Caco-2 (cell line): ENCODE data around the gene R3HDML. TPM values are rescaled to one million over a fixed set of nuclear protein-coding genes. Genes with fewer than 3 reads are reported as not detected.

Experiments used
- BruUV-seq: library from RNA; stranded (reverse); fragments of 400-500 nt; replicated peaks from 2 replicates; lab custom pipeline; 2021; lab: Mats Ljungman, UMichigan
- CTCF ChIA-PET: fragments of 300-600 bp; sonication (Branson Sonifier 250); formaldehyde crosslinking; loops from one replicate; lab custom pipeline; 2022; ENCODE audit warnings: antibody characterized with exemption; lab: Charles Lee
- POLR2A ChIA-PET: fragments of 300-600 bp; sonication (Branson Sonifier 250); formaldehyde crosslinking; loops from one replicate; lab custom pipeline; 2022; ENCODE audit warnings: antibody characterized with exemption; lab: Charles Lee
- DNase-seq, 2 experiments: peaks; one replicate each; pipeline versions ENCODE4 v3.0.0 to v3.0.0-alpha.2; 2020 to 2022
- H3K27me3 ChIP-seq: replicated peaks from 2 replicates; pipeline ENCODE4 v1.6.0; 2011; ENCODE audit warnings: low read length; ENCODE audit not compliant: control insufficient read depth, insufficient read depth
- H3K36me3 ChIP-seq: 2 replicates; pipeline ENCODE4 v1.5.1; 2011; ENCODE audit warnings: low read length; ENCODE audit not compliant: control insufficient read depth, insufficient read depth
- H3K4me1 ChIP-seq: fragments of 250-450 bp; sonication (Bioruptor Pico); 2 replicates; pipeline ENCODE4 v1.5.1; 2020; ENCODE audit warnings: mild to moderate bottlenecking
- H3K4me3 ChIP-seq: 2 replicates; pipeline ENCODE4 v1.5.1; 2011; ENCODE audit warnings: low read depth, mild to moderate bottlenecking, control low read depth, low read length
- H3K9me3 ChIP-seq: fragments of 250-450 bp; sonication (Bioruptor Pico); 2 replicates; pipeline ENCODE4 v1.5.1; 2020; ENCODE audit warnings: mild to moderate bottlenecking, moderate library complexity
- H3K27ac Mint-ChIP-seq: one replicate; pipeline ENCODE4 v1.8.0; 2022; ENCODE audit warnings: mixed read lengths; ENCODE audit not compliant: unreplicated experiment
- H3K27me3 Mint-ChIP-seq: one replicate; pipeline ENCODE4 v1.8.0; 2022; ENCODE audit warnings: mixed read lengths; ENCODE audit not compliant: insufficient read depth, unreplicated experiment
- H3K36me3 Mint-ChIP-seq: one replicate; pipeline ENCODE4 v1.8.0; 2022; ENCODE audit warnings: mild to moderate bottlenecking, mixed read lengths; ENCODE audit not compliant: insufficient read depth, unreplicated experiment
- H3K4me1 Mint-ChIP-seq: one replicate; pipeline ENCODE4 v1.8.0; 2022; ENCODE audit warnings: low read depth, mixed read lengths; ENCODE audit not compliant: unreplicated experiment
- H3K4me3 Mint-ChIP-seq: one replicate; pipeline ENCODE4 v1.8.0; 2022; ENCODE audit warnings: mild to moderate bottlenecking, moderate library complexity, mixed read lengths; ENCODE audit not compliant: unreplicated experiment
- H3K9me3 Mint-ChIP-seq: one replicate; pipeline ENCODE4 v1.8.0; 2022; ENCODE audit warnings: mixed read lengths; ENCODE audit not compliant: unreplicated experiment
- intact Hi-C: fragments of 100-400 bp; cut with micrococcal nuclease; formaldehyde crosslinking; loops from one replicate; pipeline ENCODE4 v1.10.0; 2022; ENCODE audit not compliant: unreplicated experiment
- total RNA-seq: library from RNA; stranded (reverse); gene quantifications from 2 replicates; pipeline ENCODE4 v1.2.3, GENCODE V29; 2022
- TF ChIP-seq, protein P1 (sequence below), 2 experiments: fragments of 200-600 bp in 1 of 2; IDR thresholded peaks; 1 replicate in 1 of 2; 2 replicates in 1 of 2; pipeline versions ENCODE4 v1.5.1 to v1.8.0; 2011 to 2022; ENCODE audit warnings: antibody characterized with exemption in 1 of 2, control low read depth in 1 of 2, inconsistent platforms in 1 of 2, low read depth in 1 of 2, low read length in 1 of 2, mild to moderate bottlenecking in 1 of 2, moderate library complexity in 1 of 2; ENCODE audit not compliant: insufficient read depth in 1 of 2, severe bottlenecking in 1 of 2, unreplicated experiment in 1 of 2

The R3HDML gene
- total RNA-seq, 1 experiment from 2014 or later = not detected

DNA sequence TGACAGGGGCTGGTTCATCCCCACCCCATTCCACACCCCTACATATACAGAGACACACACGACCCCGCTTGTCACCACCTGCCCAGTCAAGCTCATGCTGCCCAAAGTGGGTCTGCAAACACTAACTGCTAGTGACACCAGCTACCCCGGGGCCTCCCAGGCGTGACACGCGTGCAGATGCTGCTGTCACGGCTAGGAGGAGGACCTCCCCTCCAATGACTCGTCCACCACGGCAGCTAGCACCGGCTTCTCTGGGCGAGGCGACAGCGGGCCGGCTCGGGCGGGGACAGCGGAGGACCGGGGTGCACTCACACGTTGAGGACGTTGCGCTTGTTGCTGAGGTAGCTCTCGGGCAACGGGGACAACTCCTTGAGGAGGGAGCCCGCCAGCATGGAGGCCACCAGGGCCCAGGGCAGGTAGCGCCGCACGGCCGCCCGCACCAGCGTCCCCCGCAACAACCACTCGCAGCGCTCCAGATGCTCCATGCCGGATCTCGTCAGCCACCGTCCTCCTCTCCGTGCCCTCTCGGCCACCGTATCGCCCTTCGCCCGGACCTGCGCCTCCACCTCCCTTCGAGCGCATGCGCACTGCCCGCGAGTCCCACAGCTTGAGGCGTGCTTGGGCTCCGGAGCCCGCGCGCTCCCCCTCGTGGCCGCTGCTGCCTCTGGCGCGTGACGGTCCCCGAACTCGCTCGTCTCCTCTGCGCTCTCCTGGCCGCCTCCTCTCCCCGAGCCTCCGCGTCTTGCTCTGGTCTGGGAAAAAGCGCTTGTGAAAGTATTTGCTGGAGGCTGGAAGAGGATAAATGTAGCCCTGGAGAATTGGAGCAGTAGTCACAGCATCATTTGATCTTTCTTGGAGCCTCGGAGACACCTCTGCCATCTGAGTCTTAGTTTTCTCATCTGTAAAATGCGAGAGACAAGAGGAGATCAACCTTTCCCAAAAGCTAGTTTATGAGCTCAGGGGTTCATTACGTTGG is 25.9 kb upstream of the R3HDML start, which contains the start of gene FITM2:
Gene FITM2 (minus strand): TSS at position 539 of the 976 bp plus-strand sequence. CDS start 54 bp downstream, at position 485.
- POLR2A ChIA-PET = interaction anchor here (0.5 to 1.9 kb wide), 12 partner anchors 8 to 225 kb away, joined by 3 to 8 read pairs (median 4); partner anchors contain the start of gene HNF4A
- TF ChIP-seq, protein P1, sequence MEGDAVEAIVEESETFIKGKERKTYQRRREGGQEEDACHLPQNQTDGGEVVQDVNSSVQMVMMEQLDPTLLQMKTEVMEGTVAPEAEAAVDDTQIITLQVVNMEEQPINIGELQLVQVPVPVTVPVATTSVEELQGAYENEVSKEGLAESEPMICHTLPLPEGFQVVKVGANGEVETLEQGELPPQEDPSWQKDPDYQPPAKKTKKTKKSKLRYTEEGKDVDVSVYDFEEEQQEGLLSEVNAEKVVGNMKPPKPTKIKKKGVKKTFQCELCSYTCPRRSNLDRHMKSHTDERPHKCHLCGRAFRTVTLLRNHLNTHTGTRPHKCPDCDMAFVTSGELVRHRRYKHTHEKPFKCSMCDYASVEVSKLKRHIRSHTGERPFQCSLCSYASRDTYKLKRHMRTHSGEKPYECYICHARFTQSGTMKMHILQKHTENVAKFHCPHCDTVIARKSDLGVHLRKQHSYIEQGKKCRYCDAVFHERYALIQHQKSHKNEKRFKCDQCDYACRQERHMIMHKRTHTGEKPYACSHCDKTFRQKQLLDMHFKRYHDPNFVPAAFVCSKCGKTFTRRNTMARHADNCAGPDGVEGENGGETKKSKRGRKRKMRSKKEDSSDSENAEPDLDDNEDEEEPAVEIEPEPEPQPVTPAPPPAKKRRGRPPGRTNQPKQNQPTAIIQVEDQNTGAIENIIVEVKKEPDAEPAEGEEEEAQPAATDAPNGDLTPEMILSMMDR (IDR thresholded peaks at IDR 0.05; ENCODE audit: insufficient read depth in 1 of 2, low read depth in 1 of 2, low read length in 1 of 2, severe bottlenecking in 1 of 2, unreplicated experiment in 1 of 2) = peak; percentile 100
- peak within 1 kb of the TSS; percentile 48 for H3K27ac Mint-ChIP-seq

DNA sequence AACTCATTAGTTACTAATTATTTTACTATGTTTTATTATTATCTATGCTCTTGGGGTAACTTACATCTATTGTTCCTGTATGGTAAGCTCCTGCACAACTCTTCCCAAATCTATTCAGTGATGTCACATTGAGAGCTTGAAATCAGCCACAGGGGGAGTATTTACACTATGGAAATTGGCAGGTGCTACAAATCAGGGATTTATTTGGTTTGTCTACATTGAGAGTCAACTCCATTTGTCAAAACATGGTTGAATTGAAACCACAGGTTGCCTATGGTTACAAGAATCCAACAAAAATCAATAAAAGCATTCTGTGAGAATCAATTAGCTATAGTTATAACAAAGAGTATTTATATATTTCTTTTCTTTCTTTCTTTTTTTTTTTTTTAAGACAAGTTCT is 22.0 kb upstream of the R3HDML start:
- ChIA-PET CTCF (interaction anchor here (0.6 to 2.0 kb wide), 8 partner anchors 49 to 191 kb away, joined by 3 to 13 read pairs (median 4); no protein-coding TSS in a partner anchor), POLR2A (interaction anchor here (0.7 kb wide), 1 partner anchor 42 kb away, joined by 3 read pairs; no protein-coding TSS in a partner anchor)
- Mint-ChIP-seq H3K27me3 (no peaks in the 10 kb centered on the region), H3K4me1 (peaks cover 7% of the 10 kb centered on the region), H3K27ac (no peak overlapping the region), H3K4me3 (no peak overlapping the region), H3K9me3 (no peaks in the 10 kb centered on the region), H3K36me3 (peaks cover 12% of the 10 kb centered on the region)
- no peaks in the 10 kb centered on the region for H3K9me3 ChIP-seq
- H3K4me1 ChIP-seq = peaks cover 4% of the 10 kb centered on the region
- intact Hi-C loops = loop anchor here (5.0 kb wide), 1 partner anchor 297 kb away; no protein-coding TSS in a partner anchor
- H3K27me3 ChIP-seq = no peaks in the 10 kb centered on the region
- no peak for DNase-seq
- no peaks in the 10 kb centered on the region for H3K36me3 ChIP-seq
- TF ChIP-seq, protein P1 (IDR thresholded peaks at IDR 0.05; ENCODE audit: insufficient read depth in 1 of 2, low read depth in 1 of 2, low read length in 1 of 2, severe bottlenecking in 1 of 2, unreplicated experiment in 1 of 2) = no peak
- no peak overlapping the region for H3K4me3 ChIP-seq
- no TSS peak for BruUV-seq

More for the DNA sequence above, 25.9 kb upstream of the R3HDML start, which contains the start of gene FITM2:
- H3K4me1 Mint-ChIP-seq = peaks cover 13% of the 10 kb centered on the region
- intact Hi-C loops = loop anchor here (1.0 to 5.0 kb wide), 8 partner anchors 9 to 301 kb away; no protein-coding TSS in a partner anchor
- BruUV-seq = no TSS peak
- H3K27me3 ChIP-seq = no peaks in the 10 kb centered on the region
- peak; percentile 100 for DNase-seq
- H3K9me3 ChIP-seq = no peaks in the 10 kb centered on the region
- H3K4me3 Mint-ChIP-seq = peak within 1 kb of the TSS; percentile 84
- peaks cover 10% of the 10 kb centered on the region for H3K4me1 ChIP-seq
- CTCF ChIA-PET = interaction anchor here (0.5 to 6.7 kb wide), 53 partner anchors 9 to 298 kb away, joined by 3 to 244 read pairs (median 4); partner anchors contain the start of genes GDAP1L1, HNF4A, OSER1 and TTPAL
- no peaks in the 10 kb centered on the region; the same call in 1 of the 2 replicates for H3K36me3 ChIP-seq
- H3K4me3 ChIP-seq = peak within 1 kb of the TSS; percentile 77
- no peaks in the 10 kb centered on the region for H3K9me3 Mint-ChIP-seq
- no peaks in the 10 kb centered on the region for H3K27me3 Mint-ChIP-seq
- H3K36me3 Mint-ChIP-seq = peaks cover 20% of the 10 kb centered on the region
